ENCODE data around the gene NRG2. TPM values are rescaled to one million over a fixed set of nuclear protein-coding genes. Genes with fewer than 3 reads are reported as not detected.

Gene NRG2
- total RNA-seq, 1 experiment from 2014 or later: not detected

DNA sequence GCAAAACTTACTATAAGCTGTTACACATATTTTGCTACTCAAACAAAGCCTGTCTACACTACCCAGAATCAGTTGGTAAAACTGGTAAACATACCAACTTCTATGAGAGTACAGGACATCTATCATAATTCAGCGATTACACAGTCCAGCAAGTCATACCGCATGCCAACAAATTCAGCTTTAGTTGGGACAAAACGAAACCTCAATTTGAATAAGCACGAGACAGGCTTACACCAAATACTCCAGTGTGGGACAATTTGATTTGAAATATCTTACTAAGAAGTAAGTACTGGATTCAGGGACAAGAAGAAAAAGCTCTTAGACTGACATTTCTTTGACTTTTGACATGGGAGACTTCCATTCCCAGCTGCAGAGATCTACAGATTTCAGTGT lies 2.0 kb downstream of the NRG2 start:
- DNase-seq (ENCODE audit: low spot score): no peak

- DNase-seq (ENCODE audit: low spot score): no peak
Measured at GRCh38 chr5:140040358-140040757, 2.7 kb downstream of the NRG2 start.

DNA sequence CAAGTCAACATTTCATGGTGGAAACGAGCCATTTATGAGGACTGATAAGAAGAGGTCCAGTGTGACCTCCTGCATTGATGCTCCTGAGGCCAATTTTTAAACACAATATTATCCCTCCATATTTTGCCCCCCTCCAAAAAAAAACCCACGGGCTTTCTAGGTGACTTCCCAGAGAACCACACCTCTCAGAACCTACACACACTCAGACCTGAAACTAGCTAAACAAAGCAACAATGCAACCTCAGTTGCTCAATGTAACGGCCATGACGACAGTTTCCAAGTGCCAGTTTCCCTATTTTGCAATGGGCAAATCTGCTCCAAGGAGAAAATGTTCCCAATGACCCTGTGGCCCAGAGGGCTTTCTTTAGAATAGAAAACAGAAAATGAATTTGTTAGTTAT lies 3.5 kb downstream of the NRG2 start:
- DNase-seq (ENCODE audit: low spot score): no peak

GRCh38 chr5:140038373-140038957 lies 4.6 kb downstream of the NRG2 start:
- no peak for DNase-seq (ENCODE audit: low spot score)

- DNase-seq (ENCODE audit: low spot score): no peak
Measured at GRCh38 chr5:140037012-140037411, 6.1 kb downstream of the NRG2 start.

- no peak for DNase-seq (ENCODE audit: low spot score)
Measured at GRCh38 chr5:140035881-140036280, 7.2 kb downstream of the NRG2 start.

DNA sequence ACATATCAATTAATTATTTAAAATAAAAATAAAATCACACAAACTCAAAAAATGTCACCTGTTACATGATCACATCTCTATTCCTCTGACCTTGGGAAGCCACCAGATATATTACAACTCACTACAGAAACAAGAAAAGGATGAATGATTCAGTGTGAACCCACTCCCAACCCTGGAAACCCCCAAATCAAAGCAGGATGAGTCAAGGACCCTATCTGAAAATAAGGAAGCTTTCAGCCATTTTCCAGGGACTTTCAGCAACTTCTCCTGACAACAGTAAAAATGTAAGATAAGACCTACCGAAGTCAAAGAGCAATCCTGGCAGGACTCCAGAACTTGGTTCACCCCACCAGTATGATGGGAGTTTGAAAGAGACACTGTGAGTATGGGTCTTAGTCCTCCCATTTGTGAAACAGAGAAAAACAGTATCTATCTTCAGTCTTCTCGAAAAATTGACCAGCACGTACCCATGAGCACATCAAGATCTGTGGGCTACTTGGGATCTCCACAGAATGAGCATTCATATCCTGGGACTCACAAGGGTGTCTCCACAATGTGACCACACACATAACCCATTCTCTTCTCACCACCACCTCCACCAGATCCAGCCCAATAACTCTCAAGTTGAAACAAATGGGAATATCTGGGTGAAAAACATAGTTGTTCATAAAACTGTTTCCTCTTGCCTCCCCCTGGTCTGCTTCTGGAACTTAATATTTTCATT lies 9.9 kb downstream of the NRG2 start:
- DNase-seq (ENCODE audit: low spot score): no peak

DNA sequence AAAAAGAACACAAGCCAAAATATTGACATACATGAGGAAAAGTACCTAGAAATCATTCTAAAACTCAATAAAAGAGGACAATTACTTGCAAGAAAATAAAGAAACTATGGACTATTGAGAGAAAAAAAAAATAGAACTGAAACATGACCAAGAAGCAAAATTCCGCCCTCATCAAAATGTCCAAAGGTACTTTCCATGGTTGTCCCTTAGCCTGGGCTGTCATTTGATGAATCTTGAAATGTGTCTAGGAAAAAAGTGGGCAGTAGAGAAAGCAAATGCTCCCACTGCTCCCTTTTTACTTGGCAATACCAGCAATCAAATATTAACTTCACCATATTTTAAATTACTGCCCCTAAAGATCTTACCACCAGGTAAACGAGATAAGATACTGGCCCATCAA lies 10.8 kb downstream of the NRG2 start:
- DNase-seq (ENCODE audit: low spot score): no peak

DNA sequence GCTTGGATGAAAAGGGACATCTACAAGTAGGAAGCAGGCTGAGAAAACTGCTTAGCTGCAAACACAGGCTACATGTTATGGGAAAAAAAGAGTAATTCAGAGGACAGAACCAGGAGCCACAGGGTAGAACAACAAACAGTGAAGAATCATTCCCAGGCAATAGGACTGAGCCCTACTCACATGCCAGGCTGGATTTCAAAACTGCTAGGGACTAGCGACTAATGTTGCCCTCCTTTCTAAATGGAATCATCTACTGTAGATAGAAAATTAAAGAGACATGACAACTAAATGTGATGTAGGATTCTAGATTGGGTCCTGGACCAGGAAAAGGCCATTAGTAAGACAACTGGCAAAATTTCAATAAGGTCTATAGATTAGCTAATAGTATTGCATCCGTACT lies 15.3 kb downstream of the NRG2 start:
- DNase-seq (ENCODE audit: low spot score): no peak

DNA sequence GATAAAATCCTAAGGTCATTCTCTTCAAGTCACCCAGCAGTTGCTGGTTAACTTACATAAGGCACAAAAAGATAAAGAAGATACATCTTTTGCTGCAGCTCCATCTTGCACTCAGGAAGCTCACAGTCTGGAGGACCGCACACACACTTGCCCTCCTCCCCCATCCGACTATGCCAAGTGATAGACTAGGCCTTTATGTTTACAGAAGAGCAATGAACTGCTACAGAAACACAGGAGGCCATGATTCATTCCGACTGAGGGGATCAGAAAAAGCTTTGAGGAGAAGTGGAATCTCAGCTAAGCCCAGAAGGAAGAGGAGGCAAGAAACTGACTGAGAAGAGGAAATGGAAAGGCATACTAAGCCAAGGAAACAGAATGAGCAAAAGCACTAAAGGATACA lies 17.4 kb downstream of the NRG2 start:
- no peak for DNase-seq (ENCODE audit: low spot score)

- DNase-seq (ENCODE audit: low spot score): no peak
Measured at GRCh38 chr5:140024928-140025327, 18.2 kb downstream of the NRG2 start.

- DNase-seq (ENCODE audit: low spot score): no peak
Measured at GRCh38 chr5:140023611-140024191, 19.4 kb downstream of the NRG2 start.

DNA sequence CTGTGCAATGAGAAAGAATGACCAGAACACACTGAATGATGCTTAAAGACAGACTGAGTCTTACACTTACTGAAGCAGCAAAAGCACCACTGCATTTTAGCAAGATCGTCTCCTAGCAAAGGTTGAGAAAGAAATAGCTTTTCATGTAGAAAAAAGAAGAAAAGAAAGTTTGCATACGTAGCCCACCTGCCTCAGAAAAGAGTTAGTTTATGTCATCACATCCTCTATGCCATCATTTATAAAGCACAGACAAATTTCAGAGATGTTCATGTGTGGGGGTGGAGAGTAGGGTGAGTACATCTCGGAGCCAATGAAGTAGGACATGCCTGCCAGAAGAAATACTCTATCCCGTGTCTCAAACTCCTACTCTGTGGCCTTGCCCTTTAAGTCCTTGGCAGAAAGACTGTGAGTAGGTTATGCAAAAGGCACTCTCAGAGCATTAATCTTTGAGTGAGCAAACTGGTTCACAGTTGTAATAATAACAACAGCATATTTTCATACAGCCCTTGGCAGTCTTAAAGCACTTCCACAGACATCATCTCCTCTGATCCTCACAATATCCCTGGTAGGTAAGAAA lies 22.4 kb downstream of the NRG2 start:
- DNase-seq (ENCODE audit: low spot score): no peak

- no peak for DNase-seq (ENCODE audit: low spot score)
Measured at GRCh38 chr5:140018920-140019644, 24.0 kb downstream of the NRG2 start.

DNA sequence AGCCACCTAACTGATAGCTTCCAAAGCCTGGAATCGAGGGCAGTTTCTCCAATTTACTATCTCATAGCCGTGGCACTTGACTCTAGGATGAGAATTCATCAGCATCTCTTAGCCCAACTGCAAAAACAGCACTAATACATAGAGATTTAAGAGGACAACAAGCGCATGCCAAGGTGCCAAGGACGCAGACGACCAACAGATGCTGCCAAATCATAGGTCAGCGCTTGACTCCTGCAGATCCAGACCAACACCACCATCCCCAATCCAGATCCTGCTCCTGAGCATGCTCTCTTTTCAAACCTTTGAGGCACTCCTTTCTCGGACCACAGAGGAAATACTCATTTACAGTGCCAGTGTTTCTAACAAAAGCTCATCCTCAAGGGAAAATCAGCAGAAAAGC lies 24.6 kb downstream of the NRG2 start:
- DNase-seq (ENCODE audit: low spot score): no peak

GRCh38 chr5:140018096-140018481 lies 25.0 kb downstream of the NRG2 start:
- DNase-seq (ENCODE audit: low spot score): no peak

DNA sequence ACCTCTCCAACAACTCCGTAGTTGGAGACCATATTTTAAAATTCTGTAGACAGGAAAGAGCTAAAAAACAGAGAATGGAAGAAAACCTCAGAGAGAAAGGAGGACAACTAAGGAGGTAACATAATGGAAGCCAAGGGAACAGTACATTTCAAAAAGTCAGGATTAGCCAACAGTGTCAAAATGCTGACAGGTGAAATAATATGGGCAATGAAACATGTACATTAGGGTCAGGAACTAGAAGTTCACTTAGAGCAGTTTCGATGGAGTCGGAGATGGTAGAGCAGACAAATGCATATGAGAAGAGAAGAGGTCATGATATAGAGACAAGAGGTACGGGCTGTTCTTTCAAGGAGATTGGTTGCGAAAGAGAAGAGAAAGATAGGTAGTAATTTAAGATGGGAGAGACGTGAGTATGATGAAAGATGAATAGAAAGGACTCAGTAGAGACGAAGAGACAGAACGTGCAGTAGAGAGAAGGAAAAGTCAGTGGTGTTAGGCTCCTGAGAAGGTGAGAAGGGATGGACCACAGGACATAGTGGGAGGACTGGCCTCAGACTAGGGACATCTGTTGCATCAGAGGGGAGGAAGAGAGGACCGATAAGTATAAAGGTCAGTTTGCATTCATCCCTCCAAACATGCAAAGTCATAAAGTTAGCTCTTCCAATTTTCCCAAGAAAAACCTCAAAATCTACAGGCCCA lies 25.6 kb downstream of the NRG2 start:
- no peak for DNase-seq (ENCODE audit: low spot score)

- no peak for DNase-seq (ENCODE audit: low spot score)
Measured at GRCh38 chr5:140015706-140016105, 27.4 kb downstream of the NRG2 start.

GRCh38 chr5:140014751-140015150 lies 28.3 kb downstream of the NRG2 start:
- DNase-seq (ENCODE audit: low spot score): no peak

- DNase-seq (ENCODE audit: low spot score): no peak
Measured at GRCh38 chr5:140013536-140013935, 29.6 kb downstream of the NRG2 start.

DNA sequence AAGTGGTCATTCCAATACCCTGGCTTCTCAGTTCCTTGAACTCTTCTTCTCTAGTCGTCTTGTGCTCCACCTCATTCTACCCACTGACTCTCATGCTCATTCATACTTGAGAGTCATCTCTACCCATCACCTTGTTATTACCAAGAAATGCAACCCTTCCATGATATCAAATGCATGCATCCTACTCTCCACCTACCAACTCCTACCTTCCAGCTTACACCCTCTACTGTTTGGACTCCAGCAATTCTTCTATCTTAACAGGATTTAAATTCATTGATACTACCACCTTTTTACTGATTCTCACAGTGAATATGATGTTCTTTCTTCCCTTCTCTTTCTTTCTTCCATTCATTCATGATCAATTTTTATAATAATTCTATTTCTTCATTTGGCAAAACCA lies 30.7 kb downstream of the NRG2 start:
- no peak for DNase-seq (ENCODE audit: low spot score)

Data from HT-29 (cell line).